ENCODE data around the gene ADAM19. TPM values are rescaled to one million over a fixed set of nuclear protein-coding genes. Genes with fewer than 3 reads are reported as not detected.

Gene ADAM19
- total RNA-seq, 2 donors from 2014 or later = 1.9 to 8.1 TPM

- H3K36me3 ChIP-seq = no peaks in the 10 kb centered on the region
- H3K27me3 ChIP-seq (replicated peaks; ENCODE audit: insufficient read depth) = no peaks in the 10 kb centered on the region
- H3K27ac ChIP-seq = no peak overlapping the region
- H3K9me3 ChIP-seq = no peaks in the 10 kb centered on the region
- no peak overlapping the region for H3K4me3 ChIP-seq
- no peak for DNase-seq (ENCODE audit: low spot score)
- WGBS = 61% methylated on average over 3 of the region's 3 CpGs
- TF ChIP-seq POLR2A (IDR thresholded peaks at IDR 0.05) (no peak), POLR2AphosphoS5 (IDR thresholded peaks at IDR 0.05) (no peak)
- TF ChIP-seq, protein P1, sequence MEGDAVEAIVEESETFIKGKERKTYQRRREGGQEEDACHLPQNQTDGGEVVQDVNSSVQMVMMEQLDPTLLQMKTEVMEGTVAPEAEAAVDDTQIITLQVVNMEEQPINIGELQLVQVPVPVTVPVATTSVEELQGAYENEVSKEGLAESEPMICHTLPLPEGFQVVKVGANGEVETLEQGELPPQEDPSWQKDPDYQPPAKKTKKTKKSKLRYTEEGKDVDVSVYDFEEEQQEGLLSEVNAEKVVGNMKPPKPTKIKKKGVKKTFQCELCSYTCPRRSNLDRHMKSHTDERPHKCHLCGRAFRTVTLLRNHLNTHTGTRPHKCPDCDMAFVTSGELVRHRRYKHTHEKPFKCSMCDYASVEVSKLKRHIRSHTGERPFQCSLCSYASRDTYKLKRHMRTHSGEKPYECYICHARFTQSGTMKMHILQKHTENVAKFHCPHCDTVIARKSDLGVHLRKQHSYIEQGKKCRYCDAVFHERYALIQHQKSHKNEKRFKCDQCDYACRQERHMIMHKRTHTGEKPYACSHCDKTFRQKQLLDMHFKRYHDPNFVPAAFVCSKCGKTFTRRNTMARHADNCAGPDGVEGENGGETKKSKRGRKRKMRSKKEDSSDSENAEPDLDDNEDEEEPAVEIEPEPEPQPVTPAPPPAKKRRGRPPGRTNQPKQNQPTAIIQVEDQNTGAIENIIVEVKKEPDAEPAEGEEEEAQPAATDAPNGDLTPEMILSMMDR (IDR thresholded peaks at IDR 0.05) = no peak
- no peaks in the 10 kb centered on the region for H3K4me1 ChIP-seq (replicated peaks)
- intact Hi-C loops (cut with DNase I) = no loop called here
Observed at GRCh38 chr5:157506066-157506590, 69.4 kb downstream of the ADAM19 start.

GRCh38 chr5:157505496-157505895, 70.1 kb downstream of the ADAM19 start:
- H3K4me3 ChIP-seq = no peak overlapping the region

DNA sequence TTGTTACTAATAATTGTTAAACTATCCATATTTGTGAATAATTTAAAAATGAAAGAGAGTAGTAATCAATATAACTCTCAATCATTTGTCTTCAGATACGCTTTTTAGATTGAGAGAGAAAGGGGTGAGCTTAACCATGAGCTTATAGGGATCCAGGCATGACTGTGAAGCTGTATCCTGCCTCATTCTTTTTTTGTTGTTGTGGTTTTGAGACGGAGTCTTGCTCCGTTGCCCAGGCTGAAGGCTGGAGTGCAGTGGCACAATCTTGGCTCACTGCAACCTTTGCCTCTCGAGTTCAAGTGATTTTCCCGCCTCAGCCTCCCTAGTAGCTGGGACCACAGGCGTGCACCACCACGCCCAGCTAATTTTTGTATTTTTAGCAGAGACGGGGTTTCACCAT, 71.5 kb downstream of the ADAM19 start:
- Histone ChIP-seq H3K4me3 (no peak overlapping the region), H3K9me3 (no peaks in the 10 kb centered on the region), H3K36me3 (no peaks in the 10 kb centered on the region), H3K4me1 (replicated peaks) (no peaks in the 10 kb centered on the region), H3K27ac (no peak overlapping the region), H3K27me3 (replicated peaks; ENCODE audit: insufficient read depth) (no peaks in the 10 kb centered on the region)
- no peak for DNase-seq (ENCODE audit: low spot score)
- 86% methylated on average over 8 of the region's 8 CpGs for WGBS
- intact Hi-C loops (cut with DNase I) = no loop called here
- TF ChIP-seq POLR2AphosphoS5 (IDR thresholded peaks at IDR 0.05) (no peak), POLR2A (IDR thresholded peaks at IDR 0.05) (no peak)
- TF ChIP-seq, protein P1 (IDR thresholded peaks at IDR 0.05) = no peak

More at GRCh38 chr5:157505496-157505895, 70.1 kb downstream of the ADAM19 start:
- 94% methylated on average over 6 of the region's 6 CpGs for WGBS
- H3K9me3 ChIP-seq = no peaks in the 10 kb centered on the region
- TF ChIP-seq POLR2A (IDR thresholded peaks at IDR 0.05) (no peak), POLR2AphosphoS5 (IDR thresholded peaks at IDR 0.05) (no peak)
- TF ChIP-seq, protein P1 (IDR thresholded peaks at IDR 0.05) = no peak
- no peaks in the 10 kb centered on the region for H3K27me3 ChIP-seq (replicated peaks; ENCODE audit: insufficient read depth)
- no peak for DNase-seq (ENCODE audit: low spot score)
- no peaks in the 10 kb centered on the region for H3K36me3 ChIP-seq
- intact Hi-C loops (cut with DNase I) = no loop called here
- H3K27ac ChIP-seq = no peak overlapping the region
- H3K4me1 ChIP-seq (replicated peaks) = no peaks in the 10 kb centered on the region

DNA sequence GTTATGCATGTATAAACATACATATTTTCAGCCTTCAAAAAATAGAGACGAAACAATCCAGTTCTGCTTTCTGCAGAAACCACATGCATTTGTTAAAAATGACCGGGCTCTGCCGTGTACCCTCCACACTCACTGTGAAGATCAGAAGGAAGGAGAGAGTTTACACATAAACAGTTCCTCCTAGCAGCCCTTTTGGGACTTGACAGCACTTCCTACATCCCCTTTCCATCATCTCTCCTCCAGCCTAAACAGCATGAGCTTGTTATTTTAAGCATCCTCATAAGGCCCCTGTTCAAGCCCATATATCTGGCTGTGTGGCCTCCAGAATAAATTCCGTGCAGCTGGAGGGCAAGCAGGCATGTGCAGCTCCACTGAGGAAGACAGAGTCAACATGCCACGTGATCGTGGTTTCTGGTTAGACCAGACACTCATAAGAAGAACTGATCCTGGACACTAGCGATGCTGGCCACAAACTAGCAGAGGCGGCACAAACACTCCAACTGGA, 73.4 kb downstream of the ADAM19 start:
- WGBS = 75% methylated on average over 8 of the region's 8 CpGs

More for the DNA sequence above, 73.4 kb downstream of the ADAM19 start:
- intact Hi-C loops (cut with DNase I) = no loop called here
- Histone ChIP-seq H3K36me3 (no peaks in the 10 kb centered on the region), H3K9me3 (no peaks in the 10 kb centered on the region), H3K27me3 (replicated peaks; ENCODE audit: insufficient read depth) (no peaks in the 10 kb centered on the region), H3K4me1 (replicated peaks) (no peaks in the 10 kb centered on the region), H3K27ac (no peak overlapping the region), H3K4me3 (no peak overlapping the region)
- TF ChIP-seq POLR2AphosphoS5 (IDR thresholded peaks at IDR 0.05) (no peak), POLR2A (IDR thresholded peaks at IDR 0.05) (no peak)
- TF ChIP-seq, protein P1 (IDR thresholded peaks at IDR 0.05) = no peak
- DNase-seq (ENCODE audit: low spot score) = no peak
